ENCODE results near the gene ANO7. TPM values are rescaled to one million over a fixed set of nuclear protein-coding genes. Genes with fewer than 3 reads are reported as not detected.

Gene ANO7
- total and polyA plus RNA-seq, 2 of the 13 experiments (the other 11 are each of a cell fraction or from before 2014, with no cell fraction given) = 4.1 to 4.9 TPM

DNA sequence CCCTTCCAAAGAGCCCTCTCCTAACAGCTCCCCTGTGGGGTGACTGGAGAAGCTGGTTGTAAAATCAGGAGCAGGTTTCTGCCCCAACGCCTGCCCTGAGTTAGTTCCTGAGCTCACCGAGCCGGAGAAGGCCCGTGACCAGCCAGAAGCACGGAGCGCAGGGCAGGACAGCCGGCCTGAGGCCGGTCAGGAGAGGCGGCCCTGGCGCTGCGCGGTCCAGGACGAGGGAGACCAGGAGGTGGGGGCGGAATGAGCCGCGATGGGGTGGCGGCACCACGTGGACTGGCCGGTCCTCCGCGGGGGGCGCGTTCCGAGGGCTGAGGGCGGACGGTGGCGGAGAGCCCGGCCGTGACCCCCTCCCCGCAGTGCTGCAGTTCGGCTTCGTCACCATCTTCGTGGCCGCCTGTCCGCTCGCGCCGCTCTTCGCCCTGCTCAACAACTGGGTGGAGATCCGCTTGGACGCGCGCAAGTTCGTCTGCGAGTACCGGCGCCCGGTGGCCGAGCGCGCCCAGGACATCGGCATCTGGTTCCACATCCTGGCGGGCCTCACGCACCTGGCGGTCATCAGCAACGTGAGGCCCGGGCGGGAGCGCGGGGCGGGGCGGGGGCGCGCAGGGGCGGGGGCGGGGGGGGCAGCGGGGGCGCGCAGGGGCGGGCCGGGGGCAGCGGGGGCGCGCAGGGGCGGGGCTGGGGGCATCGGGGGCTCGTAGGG, 29.0 kb downstream of the ANO7 start (continued):
- TF ChIP-seq, protein P1, sequence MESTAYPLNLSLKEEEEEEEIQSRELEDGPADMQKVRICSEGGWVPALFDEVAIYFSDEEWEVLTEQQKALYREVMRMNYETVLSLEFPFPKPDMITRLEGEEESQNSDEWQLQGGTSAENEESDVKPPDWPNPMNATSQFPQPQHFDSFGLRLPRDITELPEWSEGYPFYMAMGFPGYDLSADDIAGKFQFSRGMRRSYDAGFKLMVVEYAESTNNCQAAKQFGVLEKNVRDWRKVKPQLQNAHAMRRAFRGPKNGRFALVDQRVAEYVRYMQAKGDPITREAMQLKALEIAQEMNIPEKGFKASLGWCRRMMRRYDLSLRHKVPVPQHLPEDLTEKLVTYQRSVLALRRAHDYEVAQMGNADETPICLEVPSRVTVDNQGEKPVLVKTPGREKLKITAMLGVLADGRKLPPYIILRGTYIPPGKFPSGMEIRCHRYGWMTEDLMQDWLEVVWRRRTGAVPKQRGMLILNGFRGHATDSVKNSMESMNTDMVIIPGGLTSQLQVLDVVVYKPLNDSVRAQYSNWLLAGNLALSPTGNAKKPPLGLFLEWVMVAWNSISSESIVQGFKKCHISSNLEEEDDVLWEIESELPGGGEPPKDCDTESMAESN (CRISPR knock-in tag; conservative IDR thresholded peaks at IDR 0.05) = peak; percentile 95
- TF ChIP-seq, protein P2, sequence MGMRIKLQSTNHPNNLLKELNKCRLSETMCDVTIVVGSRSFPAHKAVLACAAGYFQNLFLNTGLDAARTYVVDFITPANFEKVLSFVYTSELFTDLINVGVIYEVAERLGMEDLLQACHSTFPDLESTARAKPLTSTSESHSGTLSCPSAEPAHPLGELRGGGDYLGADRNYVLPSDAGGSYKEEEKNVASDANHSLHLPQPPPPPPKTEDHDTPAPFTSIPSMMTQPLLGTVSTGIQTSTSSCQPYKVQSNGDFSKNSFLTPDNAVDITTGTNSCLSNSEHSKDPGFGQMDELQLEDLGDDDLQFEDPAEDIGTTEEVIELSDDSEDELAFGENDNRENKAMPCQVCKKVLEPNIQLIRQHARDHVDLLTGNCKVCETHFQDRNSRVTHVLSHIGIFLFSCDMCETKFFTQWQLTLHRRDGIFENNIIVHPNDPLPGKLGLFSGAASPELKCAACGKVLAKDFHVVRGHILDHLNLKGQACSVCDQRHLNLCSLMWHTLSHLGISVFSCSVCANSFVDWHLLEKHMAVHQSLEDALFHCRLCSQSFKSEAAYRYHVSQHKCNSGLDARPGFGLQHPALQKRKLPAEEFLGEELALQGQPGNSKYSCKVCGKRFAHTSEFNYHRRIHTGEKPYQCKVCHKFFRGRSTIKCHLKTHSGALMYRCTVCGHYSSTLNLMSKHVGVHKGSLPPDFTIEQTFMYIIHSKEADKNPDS (CRISPR knock-in tag; IDR thresholded peaks at IDR 0.05) = 0 out of 2 replicates have a peak, but pooled peaks have one; percentile 41
- peak; percentile 72; the same call in 1 of the 2 replicates for TF ChIP-seq NR1H2 (CRISPR knock-in tag; IDR thresholded peaks at IDR 0.05; ENCODE audit: borderline replicate concordance, low read depth)
- TF ChIP-seq ZNF567 (CRISPR knock-in tag; IDR thresholded peaks at IDR 0.05; ENCODE audit: borderline replicate concordance) = peak; percentile 48; the same call in 1 of the 2 replicates
- no peak for TF ChIP-seq ATF1 (CRISPR knock-in tag; IDR thresholded peaks at IDR 0.05)
- TF ChIP-seq HNF1B (CRISPR knock-in tag; IDR thresholded peaks at IDR 0.05) = peak; percentile 23; the same call in 1 of the 2 replicates
- no peak for TF ChIP-seq ZBTB33 (CRISPR knock-in tag; IDR thresholded peaks at IDR 0.05)
- no peak for TF ChIP-seq ZNF207 (IDR thresholded peaks at IDR 0.05; ENCODE audit: borderline replicate concordance)
- no peak; the same call in 1 of the 2 replicates for TF ChIP-seq ZNF670 (CRISPR knock-in tag; IDR thresholded peaks at IDR 0.05; ENCODE audit: borderline replicate concordance)
- no peak for TF ChIP-seq MYNN (CRISPR knock-in tag; IDR thresholded peaks at IDR 0.05; ENCODE audit: low read depth)
- TF ChIP-seq SRSF9 (IDR thresholded peaks at IDR 0.05; ENCODE audit: borderline replicate concordance, insufficient read depth, low read depth, low read length, poor library complexity, severe bottlenecking) = no peak
- TF ChIP-seq HDAC6 (IDR thresholded peaks at IDR 0.05; ENCODE audit: low read depth, low read length) = no peak
- peak; percentile 39; the same call in 1 of the 2 replicates for TF ChIP-seq ZNF747 (CRISPR knock-in tag; IDR thresholded peaks at IDR 0.05; ENCODE audit: borderline replicate concordance)
- TF ChIP-seq ZFP36 (IDR thresholded peaks at IDR 0.05; ENCODE audit: borderline replicate concordance, low read depth, low read length, partially characterized antibody) = no peak
- 0 out of 2 replicates have a peak, but pooled peaks have one; percentile 44 for TF ChIP-seq GLMP (CRISPR knock-in tag; IDR thresholded peaks at IDR 0.05; ENCODE audit: borderline replicate concordance)
- TF ChIP-seq SMAD3 (CRISPR knock-in tag; IDR thresholded peaks at IDR 0.05) = no peak
- TF ChIP-seq RCOR2 (CRISPR knock-in tag; IDR thresholded peaks at IDR 0.05) = no peak
- TF ChIP-seq, protein P3, sequence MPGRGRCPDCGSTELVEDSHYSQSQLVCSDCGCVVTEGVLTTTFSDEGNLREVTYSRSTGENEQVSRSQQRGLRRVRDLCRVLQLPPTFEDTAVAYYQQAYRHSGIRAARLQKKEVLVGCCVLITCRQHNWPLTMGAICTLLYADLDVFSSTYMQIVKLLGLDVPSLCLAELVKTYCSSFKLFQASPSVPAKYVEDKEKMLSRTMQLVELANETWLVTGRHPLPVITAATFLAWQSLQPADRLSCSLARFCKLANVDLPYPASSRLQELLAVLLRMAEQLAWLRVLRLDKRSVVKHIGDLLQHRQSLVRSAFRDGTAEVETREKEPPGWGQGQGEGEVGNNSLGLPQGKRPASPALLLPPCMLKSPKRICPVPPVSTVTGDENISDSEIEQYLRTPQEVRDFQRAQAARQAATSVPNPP (CRISPR knock-in tag; IDR thresholded peaks at IDR 0.05) = no peak; the same call in 1 of the 2 replicates
